NCI-H1105 treated with DMSO at 0.1 percent for 48 hours (cell line): Measurements from ENCODE around the gene MED15.

Source experiments
- DNase-seq: peaks from one replicate; lab custom pipeline; 2025; lab: John Stamatoyannopoulos, UW

MED15 gene

DNA sequence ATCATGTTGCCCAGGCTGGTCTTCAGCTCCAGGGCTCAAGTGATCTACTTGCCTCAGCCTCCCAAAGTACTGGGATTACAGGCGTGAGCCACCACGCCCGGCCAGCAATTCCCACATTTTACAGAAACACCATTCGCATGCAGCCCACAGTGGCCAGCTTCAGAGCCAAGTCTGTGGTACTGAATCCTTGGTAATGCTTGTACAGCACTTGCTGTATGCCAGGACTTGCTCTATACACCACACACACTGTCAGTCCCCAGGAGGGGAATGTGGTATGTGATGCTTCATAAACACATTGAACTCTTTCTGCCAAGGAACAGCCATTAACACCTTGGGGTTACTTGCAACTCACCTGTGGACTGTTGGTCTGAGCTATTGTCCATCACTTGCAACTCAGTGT lies 119.4 kb downstream of the MED15 start:
- no peak for DNase-seq

GRCh38 chr22:20627432-20627831 lies 120.0 kb downstream of the MED15 start:
- no peak for DNase-seq

- no peak for DNase-seq
Observed at GRCh38 chr22:20628081-20628939, 120.9 kb downstream of the MED15 start.

GRCh38 chr22:20629401-20629800 lies 122.0 kb downstream of the MED15 start:
- no peak for DNase-seq

DNA sequence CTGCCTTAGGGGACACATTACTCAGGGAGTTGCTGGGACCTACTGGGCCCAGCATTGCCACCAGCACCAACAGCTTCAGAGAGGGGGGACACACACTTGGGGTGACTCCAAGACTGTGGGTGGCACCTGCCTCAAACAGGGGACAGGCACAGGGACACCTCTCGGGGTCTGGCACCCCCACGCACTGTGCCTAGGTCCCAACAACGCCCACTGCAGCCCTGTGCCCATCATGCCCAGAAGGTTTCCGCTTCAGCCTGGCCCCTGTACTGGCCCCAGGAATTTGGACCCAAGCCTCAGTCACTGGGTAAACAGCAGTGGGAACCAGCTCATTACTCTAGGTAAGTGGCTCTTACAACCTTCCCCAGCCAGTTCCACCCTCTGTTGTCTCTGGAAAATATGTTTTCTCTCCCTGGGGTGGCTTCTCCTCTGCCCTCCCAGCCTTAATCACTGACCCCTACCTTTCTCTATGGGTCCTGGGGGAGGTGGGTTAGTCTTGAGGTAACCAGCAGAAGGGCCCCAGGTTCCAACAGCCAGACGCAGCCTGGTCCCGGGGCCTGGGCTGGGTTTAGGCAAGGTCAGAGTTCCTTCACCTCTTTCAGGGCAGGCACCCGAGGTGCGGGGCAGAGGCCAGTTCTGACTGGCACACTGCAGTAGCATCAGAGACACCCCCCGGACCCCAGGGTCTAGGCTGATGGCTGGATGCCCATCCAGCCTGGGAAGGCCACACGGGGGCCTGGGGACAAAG lies 123.6 kb downstream of the MED15 start:
- no peak for DNase-seq

DNA sequence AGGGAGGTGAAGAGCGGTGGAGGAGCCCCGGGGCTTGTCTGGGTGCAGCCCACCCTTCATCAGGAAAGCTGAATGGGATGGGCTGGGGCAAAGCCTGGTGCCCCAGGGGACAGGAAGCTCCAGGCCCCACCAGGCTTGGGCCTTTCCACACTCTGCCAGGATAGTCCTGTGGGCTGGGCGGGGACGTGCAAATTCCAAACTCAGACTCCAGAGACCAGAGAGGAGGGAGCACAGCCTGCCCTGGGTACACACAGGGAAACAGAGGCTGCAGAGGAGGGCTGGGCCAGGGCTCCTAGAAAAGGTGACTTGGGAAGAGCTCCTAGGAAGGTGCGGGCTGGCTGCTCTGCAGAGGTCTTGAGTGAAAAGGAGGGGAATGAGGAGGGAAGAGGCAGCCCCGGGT lies 124.7 kb downstream of the MED15 start:
- DNase-seq: no peak

- DNase-seq: no peak
Observed at GRCh38 chr22:20632518-20632917, 125.1 kb downstream of the MED15 start.

- no peak for DNase-seq
Observed at GRCh38 chr22:20634560-20635226, 127.3 kb downstream of the MED15 start.

DNA sequence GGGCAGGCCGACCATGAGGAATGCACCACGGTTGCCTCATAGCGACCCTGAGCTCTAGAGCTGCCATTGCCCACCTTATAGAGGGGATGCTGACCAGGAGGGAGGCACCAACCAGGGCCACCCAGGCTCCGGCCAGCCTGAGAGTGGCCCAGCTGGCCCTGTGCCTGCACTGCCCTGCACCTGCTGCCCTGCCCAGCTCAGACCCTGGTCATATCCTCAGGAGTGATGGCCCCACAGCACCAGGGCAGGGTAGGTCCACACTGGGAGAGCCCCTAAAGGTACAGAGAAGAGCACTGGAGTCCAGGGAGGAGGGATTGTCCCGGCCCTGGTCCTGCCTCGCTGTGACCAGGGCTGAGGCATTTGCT lies 127.8 kb downstream of the MED15 start:
- no peak for DNase-seq

DNA sequence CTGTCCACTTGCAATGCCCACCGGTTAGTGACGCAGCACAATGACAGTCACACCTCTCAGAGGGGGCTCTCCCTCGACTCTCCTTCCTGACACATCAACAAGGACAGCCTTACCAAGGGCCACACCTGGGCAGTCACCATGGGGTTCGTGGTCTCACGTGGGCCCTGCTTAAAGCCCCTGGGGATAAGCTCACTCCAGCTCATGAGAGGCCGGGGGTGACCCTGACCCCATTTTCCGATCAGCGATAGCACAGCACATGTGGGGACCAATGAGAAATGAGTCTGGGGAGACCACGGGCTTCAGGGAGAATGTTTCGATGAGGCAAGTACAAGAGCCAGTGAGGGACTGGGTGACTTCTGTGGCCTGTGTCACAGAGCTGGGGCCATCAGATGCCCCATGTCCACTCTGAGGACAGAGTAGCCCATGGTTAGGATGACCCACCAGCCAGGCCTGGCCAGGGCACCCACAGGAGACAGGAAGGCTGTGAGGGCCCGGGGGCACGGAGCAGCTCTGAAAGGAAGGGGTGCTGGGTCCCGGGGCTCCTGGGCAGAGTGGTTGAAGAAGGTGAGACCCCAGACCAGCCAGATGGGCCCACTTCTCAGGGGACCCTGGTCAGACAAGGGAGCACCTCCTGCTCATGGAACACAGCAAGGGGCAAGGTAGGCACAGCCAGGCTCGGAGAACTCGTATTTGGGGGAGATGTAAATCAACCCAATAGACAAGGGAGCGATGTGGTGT lies 128.8 kb downstream of the MED15 start:
- no peak for DNase-seq

- DNase-seq: no peak
Observed at GRCh38 chr22:20636945-20637344, 129.5 kb downstream of the MED15 start.
